IPS DF 6.9 (cell line): ENCODE results near the gene EEFSEC.

ENCODE experiments used
- DNase-seq: peaks from one replicate; pipeline ENCODE4 v3.0.0-alpha.2; 2013; ENCODE audit warnings: low read depth, low spot score
- H3K27ac ChIP-seq: one replicate; pipeline ENCODE4 v1.5.1; 2013; ENCODE audit warnings: low read length, control low read depth
- H3K27me3 ChIP-seq: 2 replicates; pipeline ENCODE4 v1.6.1; 2013; ENCODE audit warnings: mild to moderate bottlenecking, low read length; ENCODE audit not compliant: control insufficient read depth, insufficient read depth
- H3K36me3 ChIP-seq: 2 replicates; pipeline ENCODE4 v1.6.1; 2013; ENCODE audit warnings: low read length; ENCODE audit not compliant: control insufficient read depth, insufficient read depth
- H3K4me1 ChIP-seq: 2 replicates; pipeline ENCODE4 v1.6.1; 2013; ENCODE audit warnings: low read length; ENCODE audit not compliant: control insufficient read depth, insufficient read depth
- H3K4me3 ChIP-seq: 2 replicates; pipeline ENCODE4 v1.5.1; 2013; ENCODE audit warnings: mild to moderate bottlenecking, low read length
- H3K9me3 ChIP-seq: 2 replicates; pipeline ENCODE4 v1.6.1; 2013; ENCODE audit warnings: low read length, inconsistent platforms; ENCODE audit not compliant: control insufficient read depth, insufficient read depth
- WGBS: extraction: QIAGEN DNeasy Blood & Tissue Kit; methylation state at CpG from one replicate; pipeline ENCODE4 v1.1.7; 2013; ENCODE audit warnings: mixed read lengths, missing lambda C conversion rate; ENCODE audit not compliant: insufficient read length, insufficient coverage; 5-methylcytosine and 5-hydroxymethylcytosine counted together

Gene EEFSEC

DNA sequence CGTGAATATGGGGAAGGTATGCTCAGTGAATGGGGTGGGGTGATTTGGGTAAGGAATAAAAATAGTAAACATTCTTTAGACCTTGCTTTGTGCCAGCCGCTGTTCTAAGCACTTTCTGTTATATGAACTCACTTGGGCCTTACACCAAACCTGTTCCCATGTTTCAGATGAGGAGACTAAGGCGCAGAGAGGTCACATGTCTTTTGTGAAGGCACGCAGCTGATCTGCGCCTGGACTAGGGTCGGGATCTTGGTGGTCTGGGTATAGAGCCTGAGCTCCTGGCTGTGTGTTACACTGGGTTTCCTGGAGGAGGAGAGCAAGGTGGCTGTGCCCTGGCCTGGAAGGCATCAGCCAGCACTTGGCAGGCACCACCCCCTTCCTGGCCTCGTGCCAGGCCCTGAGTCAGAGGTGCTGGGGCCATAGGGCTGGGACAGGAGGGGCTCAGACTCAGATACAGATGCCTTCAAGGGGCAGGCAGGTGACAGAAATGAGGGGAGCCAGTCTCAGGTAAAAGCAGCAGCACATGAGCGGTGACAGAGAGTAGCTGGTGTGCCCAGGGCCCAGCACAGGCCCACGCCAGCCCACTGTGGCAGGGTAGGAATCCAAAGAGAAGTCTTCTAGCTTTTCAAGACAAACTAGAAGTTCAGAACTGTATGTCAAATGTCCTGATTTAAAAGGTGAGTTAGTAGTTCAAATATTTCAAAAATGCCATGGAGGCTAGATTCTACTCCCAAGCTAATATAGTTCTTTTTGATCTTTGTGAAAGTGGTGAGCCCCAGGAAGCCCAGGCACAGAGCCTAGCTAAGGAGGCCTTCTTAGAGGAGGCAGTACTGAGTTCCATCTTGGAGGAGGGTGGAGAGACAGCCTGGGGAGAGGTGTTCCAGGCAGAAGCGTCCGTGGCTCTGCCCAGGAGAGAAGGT lies 230.3 kb downstream of the EEFSEC start:
- Histone ChIP-seq H3K27me3 (no peaks in the 10 kb centered on the region), H3K27ac (no peak overlapping the region), H3K36me3 (no peaks in the 10 kb centered on the region), H3K4me1 (no peaks in the 10 kb centered on the region), H3K9me3 (no peaks in the 10 kb centered on the region), H3K4me3 (no peak overlapping the region)
- WGBS: no CpG with 5 or more reads among the region's 11 CpGs
- DNase-seq: no peak

DNA sequence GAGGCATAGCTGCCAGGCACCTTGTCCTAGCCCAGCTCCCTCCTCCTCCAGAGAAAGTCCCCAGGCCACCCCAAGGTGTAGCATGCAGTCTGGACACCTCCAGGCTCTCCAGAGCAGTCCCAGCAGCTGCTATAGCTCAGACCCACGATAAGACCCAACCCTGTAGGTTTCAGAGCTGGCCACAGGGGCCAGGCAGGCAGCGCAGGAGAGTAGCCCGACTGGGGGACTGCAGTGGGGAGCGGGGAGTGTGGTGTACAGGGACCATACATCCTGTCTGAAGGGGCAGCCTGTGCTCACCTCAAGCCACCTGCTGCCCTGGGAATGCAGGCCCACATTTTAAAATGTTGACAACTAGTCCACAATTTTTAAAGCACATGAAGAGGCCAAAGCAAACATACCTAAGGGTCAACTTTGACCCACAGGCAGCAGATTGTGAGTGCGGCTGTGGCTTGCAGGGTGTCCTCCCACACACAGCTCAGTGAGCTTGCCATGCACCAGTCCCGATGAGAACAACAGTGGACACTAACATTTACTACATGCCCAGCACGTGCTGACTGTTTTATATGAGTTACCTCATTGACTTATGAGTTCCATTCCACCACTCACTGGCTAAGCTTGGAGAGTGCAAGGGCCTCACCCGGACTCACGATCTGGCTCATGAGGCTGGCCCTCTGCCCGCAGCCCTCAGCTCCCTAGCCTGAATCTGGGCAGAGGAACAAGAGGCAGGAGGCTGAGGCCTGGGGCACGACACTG lies 232.0 kb downstream of the EEFSEC start:
- no peak overlapping the region for H3K27ac ChIP-seq
- no peaks in the 10 kb centered on the region for H3K9me3 ChIP-seq
- H3K27me3 ChIP-seq: no peaks in the 10 kb centered on the region
- H3K4me3 ChIP-seq: no peak overlapping the region
- no CpG with 5 or more reads among the region's 11 CpGs for WGBS
- DNase-seq: no peak
- no peaks in the 10 kb centered on the region for H3K36me3 ChIP-seq
- no peaks in the 10 kb centered on the region for H3K4me1 ChIP-seq

DNA sequence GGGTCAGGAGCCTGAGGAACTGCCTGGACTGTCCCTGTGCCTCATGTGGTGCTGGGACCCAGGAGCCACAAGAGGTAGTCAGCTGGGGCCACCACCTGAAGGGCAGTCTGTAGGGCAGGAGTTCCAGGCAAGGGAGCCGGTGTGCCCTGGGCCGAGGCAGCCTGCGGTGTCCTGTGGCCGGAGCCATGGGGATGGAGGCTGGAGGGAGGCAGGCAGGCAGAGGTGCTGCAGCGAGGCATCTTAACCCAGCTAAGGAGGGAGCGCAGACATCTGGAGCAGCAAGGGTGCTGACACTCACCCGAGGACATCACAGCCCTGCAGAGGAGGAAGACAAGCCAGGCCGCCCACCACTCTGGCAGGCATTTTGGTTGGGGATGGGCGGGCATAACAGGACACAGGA lies 235.7 kb downstream of the EEFSEC start:
- no peak overlapping the region for H3K4me3 ChIP-seq
- no peaks in the 10 kb centered on the region for H3K9me3 ChIP-seq
- no peak for DNase-seq
- H3K4me1 ChIP-seq: no peaks in the 10 kb centered on the region
- no peak overlapping the region for H3K27ac ChIP-seq
- no peaks in the 10 kb centered on the region for H3K27me3 ChIP-seq
- WGBS: no CpG with 5 or more reads among the region's 9 CpGs
- H3K36me3 ChIP-seq: no peaks in the 10 kb centered on the region

DNA sequence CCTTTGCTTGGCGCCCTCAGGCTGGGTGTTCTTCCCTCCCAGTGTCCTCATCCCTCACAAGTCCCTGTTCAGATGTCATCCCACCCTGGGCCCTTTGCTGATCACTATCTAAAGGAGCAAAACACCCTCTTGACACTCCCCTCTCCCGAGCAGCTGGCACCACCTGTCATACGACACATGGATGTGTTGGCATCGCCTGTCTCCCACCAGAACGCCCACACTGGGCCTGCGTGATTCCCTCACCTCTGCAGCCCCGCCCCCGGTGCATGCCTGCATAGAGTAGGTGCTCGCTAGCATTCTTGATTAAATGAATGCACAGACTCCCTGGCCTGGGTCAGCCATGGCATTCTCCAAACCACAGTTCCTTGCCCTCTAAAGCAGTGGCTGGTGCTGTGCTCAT lies 237.6 kb downstream of the EEFSEC start:
- no peak for DNase-seq
- no peak overlapping the region for H3K27ac ChIP-seq
- H3K9me3 ChIP-seq: no peaks in the 10 kb centered on the region
- no CpG with 5 or more reads among the region's 9 CpGs for WGBS
- no peaks in the 10 kb centered on the region for H3K4me1 ChIP-seq
- H3K27me3 ChIP-seq: no peaks in the 10 kb centered on the region
- no peak overlapping the region for H3K4me3 ChIP-seq
- H3K36me3 ChIP-seq: no peaks in the 10 kb centered on the region; the same call in 1 of the 2 replicates

DNA sequence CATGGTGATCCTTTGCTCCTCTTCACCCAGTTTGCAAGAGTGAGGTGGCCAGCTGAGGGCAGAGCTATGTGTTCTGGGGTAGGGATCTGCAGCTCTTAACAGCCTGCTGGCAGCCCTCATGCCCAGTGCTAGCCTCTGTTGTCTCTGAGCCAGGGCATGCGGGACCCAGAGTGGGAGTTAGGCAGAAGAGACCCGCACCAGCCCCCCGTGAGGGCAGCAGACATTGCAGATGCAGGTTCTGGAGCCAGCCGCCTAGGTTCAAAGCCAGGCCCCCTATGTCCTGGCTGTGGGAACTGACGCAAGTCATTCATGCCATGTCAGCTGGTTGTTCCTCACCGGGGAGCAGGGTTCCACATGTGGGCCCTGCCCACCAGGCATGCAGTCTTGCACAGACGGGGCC lies 238.7 kb downstream of the EEFSEC start:
- Histone ChIP-seq H3K36me3 (no peaks in the 10 kb centered on the region; the same call in 1 of the 2 replicates), H3K27ac (no peak overlapping the region), H3K4me1 (no peaks in the 10 kb centered on the region), H3K9me3 (no peaks in the 10 kb centered on the region), H3K27me3 (no peaks in the 10 kb centered on the region), H3K4me3 (no peak overlapping the region)
- no CpG with 5 or more reads among the region's 7 CpGs for WGBS
- DNase-seq: no peak

DNA sequence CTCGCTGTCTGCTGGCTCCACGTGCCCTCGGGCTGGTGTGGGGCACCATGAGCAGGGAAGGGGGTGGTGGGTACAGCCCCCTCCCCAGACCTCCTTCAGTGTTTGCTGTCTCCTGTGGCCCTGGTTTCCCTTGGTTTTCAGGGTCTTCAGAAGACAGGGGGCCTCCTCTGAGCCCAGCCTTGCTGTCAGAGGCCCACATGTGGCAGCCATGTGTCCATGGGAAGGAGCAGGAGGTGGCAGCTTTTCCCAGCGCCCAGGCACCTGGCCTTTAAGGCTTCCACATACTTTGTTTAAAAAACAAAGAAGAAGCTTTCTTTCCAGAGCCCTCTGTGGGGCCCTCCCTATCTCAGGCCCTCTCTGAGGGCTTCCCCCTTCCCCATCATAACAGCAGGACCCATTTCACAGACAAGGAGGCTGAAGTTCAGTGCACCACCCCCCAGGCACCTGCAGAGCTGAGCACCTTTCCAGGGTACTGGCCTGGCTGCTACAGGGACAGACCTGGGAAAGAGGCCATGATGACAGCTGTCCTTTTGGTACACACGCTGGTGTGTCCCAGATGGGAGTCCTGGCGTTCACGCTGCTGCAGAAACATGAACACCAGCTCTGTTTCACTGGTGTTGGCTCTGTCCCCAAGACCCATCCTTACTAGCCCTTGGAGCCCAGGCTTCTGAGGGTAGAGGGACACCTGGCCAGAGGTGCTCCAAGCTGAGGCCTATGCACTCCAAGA lies 239.7 kb downstream of the EEFSEC start:
- H3K9me3 ChIP-seq: no peaks in the 10 kb centered on the region
- no peak overlapping the region for H3K4me3 ChIP-seq
- no CpG with 5 or more reads among the region's 7 CpGs for WGBS
- no peaks in the 10 kb centered on the region for H3K27me3 ChIP-seq
- H3K4me1 ChIP-seq: no peaks in the 10 kb centered on the region
- H3K36me3 ChIP-seq: no peaks in the 10 kb centered on the region; the same call in 1 of the 2 replicates
- no peak for DNase-seq
- H3K27ac ChIP-seq: no peak overlapping the region

DNA sequence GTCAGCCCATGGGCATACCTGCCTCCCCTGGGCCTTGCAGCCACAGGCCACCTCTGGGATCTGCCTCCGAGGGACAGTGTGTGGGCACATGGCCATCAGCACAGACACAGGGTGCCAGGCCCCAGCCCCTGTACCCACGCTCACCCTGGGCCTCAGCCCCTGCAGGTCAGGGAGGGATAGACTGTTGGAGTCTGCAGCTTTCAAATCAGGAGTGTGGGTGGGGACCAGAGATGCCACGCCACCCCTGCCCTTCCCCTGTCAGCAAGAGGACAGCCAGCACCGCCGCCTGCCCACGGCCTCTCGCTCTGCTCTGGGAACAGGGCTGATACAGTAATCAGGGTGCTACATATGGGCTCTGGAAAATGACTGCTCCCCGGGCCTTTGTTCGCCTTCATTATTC lies 240.8 kb downstream of the EEFSEC start:
- Histone ChIP-seq H3K9me3 (no peaks in the 10 kb centered on the region), H3K4me3 (no peak overlapping the region), H3K27ac (no peak overlapping the region), H3K36me3 (no peaks in the 10 kb centered on the region; the same call in 1 of the 2 replicates), H3K27me3 (no peaks in the 10 kb centered on the region), H3K4me1 (no peaks in the 10 kb centered on the region)
- no peak for DNase-seq
- no CpG with 5 or more reads among the region's 9 CpGs for WGBS

DNA sequence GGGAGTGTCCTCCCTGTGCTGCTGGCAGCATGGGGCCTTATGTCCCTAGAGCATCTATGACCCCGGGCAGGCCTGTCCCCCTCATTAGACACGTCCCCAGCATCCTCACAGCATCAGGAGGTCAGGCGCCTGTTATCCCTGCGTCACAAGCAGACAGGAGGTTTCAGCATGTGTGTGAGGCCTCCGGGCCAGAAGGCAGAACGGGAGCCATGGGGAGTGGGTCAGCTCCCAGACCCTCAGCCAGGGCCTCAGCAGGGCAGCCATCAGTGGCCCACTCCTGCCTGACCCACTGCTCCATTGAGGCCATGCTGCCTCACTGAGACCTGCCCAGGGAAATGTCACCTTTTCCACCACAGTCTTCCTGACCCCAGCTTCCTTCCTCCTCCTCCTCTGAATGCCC lies 241.8 kb downstream of the EEFSEC start:
- DNase-seq: no peak
- Histone ChIP-seq H3K9me3 (no peaks in the 10 kb centered on the region), H3K27ac (no peak overlapping the region), H3K4me1 (no peaks in the 10 kb centered on the region), H3K27me3 (no peaks in the 10 kb centered on the region), H3K4me3 (no peak overlapping the region), H3K36me3 (no peaks in the 10 kb centered on the region; the same call in 1 of the 2 replicates)
- no CpG with 5 or more reads among the region's 6 CpGs for WGBS

DNA sequence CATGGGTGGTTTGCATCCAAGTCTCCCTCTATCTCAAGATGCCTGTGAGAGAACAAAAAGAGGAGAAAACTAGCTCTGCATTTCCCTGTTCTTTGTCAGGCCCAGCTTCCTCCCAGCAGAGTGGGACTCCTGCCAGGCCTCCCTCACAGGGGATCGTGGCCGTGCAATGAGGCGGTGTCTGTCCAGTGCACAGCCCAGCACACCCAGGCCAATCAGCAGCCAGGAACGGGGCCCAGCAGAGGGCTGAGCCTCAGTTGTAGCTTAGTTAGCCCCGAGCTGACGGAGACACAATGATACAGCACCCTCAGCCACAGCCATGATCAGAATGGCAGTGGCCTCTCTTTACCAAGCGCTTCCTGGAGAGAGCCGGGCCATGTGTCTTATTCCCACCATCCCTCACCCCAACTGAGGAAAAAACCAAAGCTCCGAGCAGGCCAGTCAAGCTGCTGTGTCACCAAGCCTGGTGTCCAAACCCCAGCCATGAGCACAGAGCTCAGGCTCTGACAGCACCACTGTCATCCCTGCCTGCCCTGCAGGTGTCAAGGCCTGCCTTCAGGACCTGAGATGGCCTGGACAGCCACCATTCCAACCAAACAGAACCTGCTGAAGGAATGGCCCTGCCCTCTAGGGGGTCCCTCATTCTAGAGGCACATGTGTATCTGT lies 242.3 kb downstream of the EEFSEC start:
- Histone ChIP-seq H3K36me3 (no peaks in the 10 kb centered on the region; the same call in 1 of the 2 replicates), H3K4me3 (no peak overlapping the region), H3K9me3 (no peaks in the 10 kb centered on the region), H3K27me3 (no peaks in the 10 kb centered on the region), H3K27ac (no peak overlapping the region), H3K4me1 (no peaks in the 10 kb centered on the region)
- WGBS: no CpG with 5 or more reads among the region's 9 CpGs
- no peak for DNase-seq

DNA sequence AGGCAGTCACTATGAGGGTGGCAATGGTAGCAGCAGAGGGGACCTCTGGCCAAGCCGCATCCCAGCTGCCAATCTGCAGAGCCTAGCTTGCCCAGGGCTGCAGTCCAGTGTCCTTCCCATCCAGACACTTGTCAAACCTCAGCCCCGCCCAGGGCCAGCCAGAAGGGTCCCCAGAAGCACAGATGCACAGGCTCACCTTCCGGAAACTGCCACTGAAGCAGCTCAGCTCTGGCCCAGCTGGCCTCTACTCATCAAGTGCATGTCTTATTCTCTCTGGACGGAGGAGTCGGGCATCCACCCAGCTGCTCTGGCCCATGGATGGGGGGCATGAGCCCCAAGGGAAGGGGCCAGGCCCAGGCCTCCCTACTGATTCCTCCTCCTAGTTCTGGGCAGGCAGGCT lies 244.2 kb downstream of the EEFSEC start:
- Histone ChIP-seq H3K4me1 (peaks cover 3% of the 10 kb centered on the region; the same call in 1 of the 2 replicates), H3K9me3 (no peaks in the 10 kb centered on the region), H3K27me3 (no peaks in the 10 kb centered on the region), H3K36me3 (no peaks in the 10 kb centered on the region; the same call in 1 of the 2 replicates), H3K27ac (no peak overlapping the region), H3K4me3 (no peak overlapping the region)
- WGBS: no CpG with 5 or more reads among the region's 5 CpGs
- DNase-seq: no peak
